Effector memory CD4-positive, alpha-beta T cell (primary cell): ENCODE measurements around the gene DAB1.

Experiments used
- DNase-seq, 3 donors: peaks; one replicate each; pipeline ENCODE4 v3.0.0-alpha.2; 2020
- H3K27ac ChIP-seq: 2 replicates; pipeline ENCODE4 v1.7.0; 2013; ENCODE audit warnings: mild to moderate bottlenecking, low read length, moderate library complexity; ENCODE audit not compliant: insufficient read depth, poor library complexity, severe bottlenecking
- H3K27me3 ChIP-seq: replicated peaks from 2 replicates; pipeline ENCODE4 v1.7.0; 2013; ENCODE audit warnings: mild to moderate bottlenecking, low read length; ENCODE audit not compliant: insufficient read depth, control insufficient read depth, poor library complexity, severe bottlenecking
- H3K36me3 ChIP-seq: 2 replicates; pipeline ENCODE4 v1.7.0; 2013; ENCODE audit warnings: mild to moderate bottlenecking, low read length, moderate library complexity; ENCODE audit not compliant: control insufficient read depth, insufficient read depth
- H3K4me1 ChIP-seq: 2 replicates; pipeline ENCODE4 v1.7.0; 2013; ENCODE audit warnings: low read length, mild to moderate bottlenecking; ENCODE audit not compliant: control insufficient read depth, insufficient read depth, poor library complexity, severe bottlenecking
- H3K4me3 ChIP-seq: 2 replicates; pipeline ENCODE4 v1.7.0; 2013; ENCODE audit warnings: low read length, low read depth, mild to moderate bottlenecking; ENCODE audit not compliant: insufficient read depth, poor library complexity, severe bottlenecking
- H3K9me3 ChIP-seq: 2 replicates; pipeline ENCODE4 v1.7.0; 2013; ENCODE audit warnings: mild to moderate bottlenecking, low read length, moderate library complexity; ENCODE audit not compliant: control insufficient read depth

DAB1 gene

DNA sequence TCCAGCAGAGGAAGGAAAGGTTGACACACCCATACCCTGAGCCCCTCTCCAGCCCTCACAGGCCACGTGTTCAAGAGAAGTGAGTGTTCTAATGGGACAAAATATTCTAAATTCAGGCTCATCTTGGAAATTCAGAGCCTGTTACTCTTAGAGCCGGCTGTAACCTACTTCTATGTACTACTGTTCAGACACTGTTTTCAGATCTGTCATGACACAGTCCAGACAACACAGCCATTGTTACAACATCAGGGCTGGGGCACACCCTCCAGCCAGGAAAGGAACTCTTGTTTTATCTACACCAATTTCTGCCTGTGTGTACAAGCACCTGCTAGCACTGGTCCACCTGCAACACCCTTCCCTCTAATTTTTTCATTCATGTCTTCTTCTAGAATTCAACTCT is 312.7 kb downstream of the DAB1 start:
- H3K4me3 ChIP-seq: no peak overlapping the region
- H3K27ac ChIP-seq: no peak overlapping the region
- no peaks in the 10 kb centered on the region for H3K4me1 ChIP-seq
- H3K27me3 ChIP-seq: no peaks in the 10 kb centered on the region
- H3K9me3 ChIP-seq: no peaks in the 10 kb centered on the region
- no peaks in the 10 kb centered on the region for H3K36me3 ChIP-seq
- DNase-seq: no peak

DNA sequence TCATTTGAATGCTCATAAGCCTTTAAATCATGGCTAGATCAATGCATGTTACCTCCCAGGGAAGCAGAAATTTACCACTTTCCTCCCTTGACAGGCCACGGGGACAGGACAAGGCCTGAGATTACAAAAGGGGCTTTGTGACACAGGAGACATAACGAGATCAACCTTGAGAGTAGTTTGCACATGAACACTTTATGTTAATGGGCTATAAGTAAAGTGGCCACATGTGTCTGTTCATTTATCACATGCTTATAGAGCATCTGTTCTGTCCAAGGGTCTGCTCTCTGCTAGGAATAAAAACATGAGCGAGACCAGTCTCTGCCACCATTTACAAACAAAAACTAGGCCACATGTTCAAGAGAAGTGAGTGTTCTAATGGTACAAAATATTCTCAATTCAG is 314.0 kb downstream of the DAB1 start:
- Histone ChIP-seq H3K4me1 (no peaks in the 10 kb centered on the region), H3K27me3 (no peaks in the 10 kb centered on the region), H3K27ac (no peak overlapping the region), H3K9me3 (no peaks in the 10 kb centered on the region), H3K36me3 (no peaks in the 10 kb centered on the region), H3K4me3 (no peak overlapping the region)
- no peak for DNase-seq

DNA sequence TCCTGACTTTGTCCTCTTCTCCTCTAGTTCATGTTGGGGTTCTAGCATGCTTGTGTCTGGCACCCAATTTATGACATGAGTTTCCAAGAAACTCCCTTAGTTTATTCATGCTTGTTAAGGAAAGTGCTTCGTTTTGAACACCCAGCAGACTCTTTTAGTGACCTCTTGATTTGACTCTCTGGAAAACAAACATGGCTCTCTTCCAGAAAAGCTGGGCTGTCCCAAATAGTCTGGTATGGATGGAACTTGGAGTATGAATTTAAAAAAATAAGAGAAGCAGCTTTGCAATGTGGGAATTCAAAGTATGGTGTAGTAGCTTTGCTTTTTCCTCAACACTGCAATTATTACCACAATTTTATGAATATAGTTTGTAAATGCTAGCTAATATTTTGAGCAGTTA is 314.6 kb downstream of the DAB1 start:
- Histone ChIP-seq H3K27ac (no peak overlapping the region), H3K36me3 (no peaks in the 10 kb centered on the region), H3K27me3 (no peaks in the 10 kb centered on the region), H3K4me3 (no peak overlapping the region), H3K4me1 (no peaks in the 10 kb centered on the region), H3K9me3 (no peaks in the 10 kb centered on the region)
- no peak for DNase-seq

GRCh38 chr1:57106296-57106695 is 317.6 kb downstream of the DAB1 start:
- Histone ChIP-seq H3K4me3 (no peak overlapping the region), H3K36me3 (no peaks in the 10 kb centered on the region), H3K9me3 (no peaks in the 10 kb centered on the region), H3K27me3 (no peaks in the 10 kb centered on the region), H3K4me1 (no peaks in the 10 kb centered on the region), H3K27ac (no peak overlapping the region)
- DNase-seq: no peak

GRCh38 chr1:57102561-57103326 is 321.1 kb downstream of the DAB1 start:
- H3K27me3 ChIP-seq: no peaks in the 10 kb centered on the region
- H3K4me1 ChIP-seq: no peaks in the 10 kb centered on the region
- no peak overlapping the region for H3K4me3 ChIP-seq

GRCh38 chr1:57101209-57101608 is 322.7 kb downstream of the DAB1 start:
- no peaks in the 10 kb centered on the region for H3K27me3 ChIP-seq

More at GRCh38 chr1:57102561-57103326, 321.1 kb downstream of the DAB1 start:
- Histone ChIP-seq H3K27ac (no peak overlapping the region), H3K36me3 (no peaks in the 10 kb centered on the region), H3K9me3 (no peaks in the 10 kb centered on the region)
- DNase-seq: no peak

GRCh38 chr1:57094749-57095148 is 329.1 kb downstream of the DAB1 start:
- DNase-seq: no peak
- no peaks in the 10 kb centered on the region for H3K9me3 ChIP-seq
- no peaks in the 10 kb centered on the region for H3K4me1 ChIP-seq
- H3K27ac ChIP-seq: no peak overlapping the region
- no peaks in the 10 kb centered on the region for H3K27me3 ChIP-seq
- no peaks in the 10 kb centered on the region for H3K36me3 ChIP-seq
- H3K4me3 ChIP-seq: no peak overlapping the region

More at GRCh38 chr1:57101209-57101608, 322.7 kb downstream of the DAB1 start:
- Histone ChIP-seq H3K4me1 (no peaks in the 10 kb centered on the region), H3K36me3 (no peaks in the 10 kb centered on the region), H3K27ac (no peak overlapping the region), H3K4me3 (no peak overlapping the region), H3K9me3 (no peaks in the 10 kb centered on the region)
- no peak for DNase-seq

DNA sequence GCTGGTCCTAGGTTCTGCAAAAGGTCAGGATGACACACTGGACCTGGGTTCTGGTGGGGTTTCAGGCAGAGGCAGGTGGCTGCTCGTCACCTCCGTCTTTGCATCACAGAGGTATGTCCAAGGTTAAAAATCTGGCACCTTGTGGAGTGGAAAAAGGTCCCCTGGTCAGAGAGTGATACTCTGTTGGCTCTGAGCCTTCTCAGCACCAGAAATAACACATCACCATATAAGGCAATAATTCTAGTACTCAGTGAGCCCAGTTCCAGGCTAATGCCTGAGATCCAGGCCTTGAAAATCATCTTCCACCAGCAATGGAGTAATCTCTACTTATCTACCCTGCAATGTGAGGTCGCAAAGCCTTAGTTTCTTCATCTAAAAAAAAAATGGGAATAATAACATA is 330.7 kb downstream of the DAB1 start:
- DNase-seq: no peak
- Histone ChIP-seq H3K4me3 (no peak overlapping the region), H3K27me3 (no peaks in the 10 kb centered on the region), H3K4me1 (no peaks in the 10 kb centered on the region), H3K9me3 (no peaks in the 10 kb centered on the region), H3K36me3 (no peaks in the 10 kb centered on the region), H3K27ac (no peak overlapping the region)

GRCh38 chr1:57091642-57092041 is 332.2 kb downstream of the DAB1 start:
- Histone ChIP-seq H3K4me1 (no peaks in the 10 kb centered on the region), H3K27ac (no peak overlapping the region), H3K4me3 (no peak overlapping the region), H3K27me3 (no peaks in the 10 kb centered on the region), H3K36me3 (no peaks in the 10 kb centered on the region), H3K9me3 (no peaks in the 10 kb centered on the region)
- no peak for DNase-seq

DNA sequence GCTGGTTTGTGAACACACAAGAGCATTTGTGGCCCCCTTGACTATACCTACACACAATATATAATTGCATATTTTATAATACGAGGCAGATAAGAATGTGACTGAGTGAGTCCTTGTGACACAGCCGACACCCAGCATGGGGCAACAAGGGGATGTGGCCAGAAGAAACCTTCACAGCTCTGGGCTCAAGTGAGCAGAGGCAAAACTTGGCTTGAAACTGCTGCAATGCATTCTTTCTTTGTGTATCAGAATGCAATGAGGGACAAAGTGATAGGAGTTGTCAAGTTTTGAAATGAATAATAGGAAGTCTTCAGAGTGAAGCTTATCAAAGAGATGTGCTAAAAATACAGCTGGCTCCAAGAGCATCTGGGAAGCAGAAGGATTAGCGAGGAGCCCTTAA is 334.0 kb downstream of the DAB1 start:
- no peaks in the 10 kb centered on the region for H3K36me3 ChIP-seq
- H3K4me3 ChIP-seq: no peak overlapping the region
- no peak for DNase-seq
- no peaks in the 10 kb centered on the region for H3K9me3 ChIP-seq
- H3K27me3 ChIP-seq: no peaks in the 10 kb centered on the region
- no peak overlapping the region for H3K27ac ChIP-seq
- no peaks in the 10 kb centered on the region for H3K4me1 ChIP-seq
